Upper lobe of left lung (tissue), 4 donors: ENCODE results near the gene ZFHX3.

Source experiments
- CTCF ChIP-seq, 6 experiments: fragments of 450-650 bp in 4 of 6; fragments of 200-600 bp in 2 of 6; sonication (generic) in 2 of 6; IDR thresholded peaks; one replicate each; pipeline ENCODE4 v1.5.1; 2016 to 2019; ENCODE audit warnings: antibody characterized with exemption in 6 of 6
- EP300 ChIP-seq, 4 donors: sonication (generic); formaldehyde crosslinking; IDR thresholded peaks; one replicate each; pipeline ENCODE4 v1.5.1; 2017; ENCODE audit warnings: antibody characterized with exemption in 4 of 4, control low read depth in 2 of 4
- POLR2A ChIP-seq, 4 donors: fragments of 450-650 bp; IDR thresholded peaks; one replicate each; pipeline ENCODE4 v1.5.1; 2016 to 2017; ENCODE audit warnings: antibody characterized with exemption in 4 of 4, mild to moderate bottlenecking in 2 of 4
- POLR2AphosphoS5 ChIP-seq, 2 donors: sonication (generic); formaldehyde crosslinking; IDR thresholded peaks; one replicate each; pipeline ENCODE4 v1.5.1; 2017; ENCODE audit warnings: antibody characterized with exemption in 2 of 2

- TF ChIP-seq CTCF (IDR thresholded peaks at IDR 0.05) = no peak
- TF ChIP-seq POLR2A (IDR thresholded peaks at IDR 0.05) = no peak
- TF ChIP-seq POLR2AphosphoS5 (IDR thresholded peaks at IDR 0.05) = no peak
- TF ChIP-seq EP300 (IDR thresholded peaks at IDR 0.05) = no peak
Measured at GRCh38 chr16:73011926-73012325, 36.0 kb downstream of the ZFHX3 start.
